ENCODE results near the gene FAM163B. TPM values are rescaled to one million over a fixed set of nuclear protein-coding genes. Genes with fewer than 3 reads are reported as not detected.

Gene FAM163B
- total RNA-seq, 2 experiments from 2014 or later, result not detected

Other genes with a start within 250 kb of the FAM163B start
- gene SURF4, start 233.3 kb downstream of the FAM163B start, total RNA-seq, result 100 to 1,000 TPM; 249 to 260 TPM
- under 1 TPM; 0.65 to 0.71 TPM for gene STKLD1, start 233.0 kb downstream of the FAM163B start, total RNA-seq
- gene REXO4, start 191.4 kb downstream of the FAM163B start, total RNA-seq, result 10 to 100 TPM; 19.7 to 21.7 TPM
- 1 to 10 TPM; 2.1 to 2.4 TPM for gene ADAMTS13, start 187.0 kb downstream of the FAM163B start, total RNA-seq
- 1 to 10 TPM in 1 of 2 experiments, under 1 TPM in 1; 0.68 to 1.2 TPM for gene CACFD1, start 149.4 kb downstream of the FAM163B start, total RNA-seq
- gene SLC2A6, start 130.3 kb downstream of the FAM163B start, total RNA-seq, result 1 to 10 TPM; 1.2 to 2.0 TPM
- not detected for gene MYMK, start 84.4 kb downstream of the FAM163B start, total RNA-seq
- gene ADAMTSL2, start 74.7 kb downstream of the FAM163B start, total RNA-seq, result not detected
- gene DBH, start 27.0 kb upstream of the FAM163B start, total RNA-seq, result not detected
- gene SARDH, start 129.0 kb upstream of the FAM163B start, total RNA-seq, result under 1 TPM; 0.50 to 0.88 TPM